ENCODE results near the gene EEIG2.
A peak's percentile ranks its signal among the peaks of the same experiment; 100 is the strongest.
"Not testable (repeated sequence)": the region's sequence is repeated elsewhere in the genome, so short reads cannot be mapped to it uniquely, and the experiment has no call there.

EEIG2 gene

GRCh38 chr1:108559215-108560186 lies at the start of gene EEIG2:
Gene EEIG2, plus strand, starts transcription at chr1:108560100. Its CDS starts 329 bp downstream, at chr1:108560429.
- Mint-ChIP-seq H3K4me3 (peak within 1 kb of the TSS; percentile 91), H3K4me1 (ENCODE audit: low read depth) (peaks cover 37% of the 10 kb centered on the region), H3K9me3 (no peaks in the 10 kb centered on the region), H3K27ac (peak within 1 kb of the TSS; percentile 73), H3K36me3 (ENCODE audit: low read depth) (no peaks in the 10 kb centered on the region), H3K27me3 (no peaks in the 10 kb centered on the region)

GRCh38 chr1:108511764-108512163 lies 48.1 kb upstream of the EEIG2 start:
- Mint-ChIP-seq H3K9me3 (no peaks in the 10 kb centered on the region), H3K4me3 (no peak overlapping the region)

GRCh38 chr1:108512239-108513043 lies 47.5 kb upstream of the EEIG2 start:
- Mint-ChIP-seq H3K4me3 (no peak overlapping the region), H3K36me3 (ENCODE audit: low read depth) (no peaks in the 10 kb centered on the region), H3K27me3 (peaks cover 24% of the 10 kb centered on the region), H3K27ac (no peak overlapping the region), H3K9me3 (no peaks in the 10 kb centered on the region), H3K4me1 (ENCODE audit: low read depth) (no peaks in the 10 kb centered on the region)

More at GRCh38 chr1:108511764-108512163, 48.1 kb upstream of the EEIG2 start:
- H3K27ac Mint-ChIP-seq = no peak overlapping the region
- no peaks in the 10 kb centered on the region for H3K36me3 Mint-ChIP-seq (ENCODE audit: low read depth)
- peaks cover 20% of the 10 kb centered on the region for H3K27me3 Mint-ChIP-seq
- no peaks in the 10 kb centered on the region for H3K4me1 Mint-ChIP-seq (ENCODE audit: low read depth)

GRCh38 chr1:108513044-108513415 lies 46.9 kb upstream of the EEIG2 start:
- no peak overlapping the region for H3K4me3 Mint-ChIP-seq
- H3K36me3 Mint-ChIP-seq (ENCODE audit: low read depth) = no peaks in the 10 kb centered on the region
- no peak overlapping the region for H3K27ac Mint-ChIP-seq
- H3K9me3 Mint-ChIP-seq = no peaks in the 10 kb centered on the region
- H3K4me1 Mint-ChIP-seq (ENCODE audit: low read depth) = no peaks in the 10 kb centered on the region
- H3K27me3 Mint-ChIP-seq = peaks cover 19% of the 10 kb centered on the region

- H3K27ac Mint-ChIP-seq; H3K36me3 Mint-ChIP-seq (ENCODE audit: low read depth): not testable (repeated sequence)
- H3K27me3 Mint-ChIP-seq = peaks cover 17% of the 10 kb centered on the region
These were observed 46.0 kb upstream of the EEIG2 start for GRCh38 chr1:108513914-108514313.

GRCh38 chr1:108517301-108517897 lies 42.5 kb upstream of the EEIG2 start:
- not testable (repeated sequence) for H3K9me3 Mint-ChIP-seq; H3K4me1 Mint-ChIP-seq (ENCODE audit: low read depth); H3K36me3 Mint-ChIP-seq (ENCODE audit: low read depth); H3K27me3 Mint-ChIP-seq; H3K27ac Mint-ChIP-seq; H3K4me3 Mint-ChIP-seq

More at GRCh38 chr1:108513914-108514313, 46.0 kb upstream of the EEIG2 start:
- H3K4me3 Mint-ChIP-seq; H3K4me1 Mint-ChIP-seq (ENCODE audit: low read depth); H3K9me3 Mint-ChIP-seq: not testable (repeated sequence)

GRCh38 chr1:108521990-108522393 lies 37.9 kb upstream of the EEIG2 start:
- Mint-ChIP-seq H3K9me3 (peaks cover 6% of the 10 kb centered on the region), H3K4me3 (no peak overlapping the region), H3K4me1 (ENCODE audit: low read depth) (no peaks in the 10 kb centered on the region), H3K36me3 (ENCODE audit: low read depth) (peaks cover 4% of the 10 kb centered on the region), H3K27ac (no peak overlapping the region), H3K27me3 (peaks cover 17% of the 10 kb centered on the region)

- Mint-ChIP-seq H3K4me3 (no peak overlapping the region), H3K27ac (no peak overlapping the region), H3K36me3 (ENCODE audit: low read depth) (peaks cover 4% of the 10 kb centered on the region), H3K4me1 (ENCODE audit: low read depth) (no peaks in the 10 kb centered on the region), H3K9me3 (peaks cover 6% of the 10 kb centered on the region), H3K27me3 (peaks cover 18% of the 10 kb centered on the region)
These were observed 36.1 kb upstream of the EEIG2 start for GRCh38 chr1:108523829-108524228.

GRCh38 chr1:108524676-108525075 lies 35.2 kb upstream of the EEIG2 start:
- H3K27me3 Mint-ChIP-seq = peaks cover 18% of the 10 kb centered on the region
- no peak overlapping the region for H3K27ac Mint-ChIP-seq
- no peak overlapping the region for H3K4me3 Mint-ChIP-seq
- H3K4me1 Mint-ChIP-seq (ENCODE audit: low read depth) = no peaks in the 10 kb centered on the region
- peaks cover 4% of the 10 kb centered on the region for H3K36me3 Mint-ChIP-seq (ENCODE audit: low read depth)
- peaks cover 6% of the 10 kb centered on the region for H3K9me3 Mint-ChIP-seq

- Mint-ChIP-seq H3K9me3 (peaks cover 6% of the 10 kb centered on the region), H3K27ac (no peak overlapping the region), H3K4me3 (no peak overlapping the region), H3K27me3 (peaks cover 18% of the 10 kb centered on the region), H3K4me1 (ENCODE audit: low read depth) (no peaks in the 10 kb centered on the region), H3K36me3 (ENCODE audit: low read depth) (peaks cover 4% of the 10 kb centered on the region)
These were observed 32.8 kb upstream of the EEIG2 start for GRCh38 chr1:108527135-108527534.

- H3K27me3 Mint-ChIP-seq = peaks cover 18% of the 10 kb centered on the region
- peaks cover 4% of the 10 kb centered on the region for H3K36me3 Mint-ChIP-seq (ENCODE audit: low read depth)
- H3K9me3 Mint-ChIP-seq = peaks cover 6% of the 10 kb centered on the region
- H3K4me3 Mint-ChIP-seq = no peak overlapping the region
- no peaks in the 10 kb centered on the region for H3K4me1 Mint-ChIP-seq (ENCODE audit: low read depth)
- no peak overlapping the region for H3K27ac Mint-ChIP-seq
These were observed 32.1 kb upstream of the EEIG2 start for GRCh38 chr1:108527837-108528236.

GRCh38 chr1:108531444-108531843 lies 28.5 kb upstream of the EEIG2 start:
- Mint-ChIP-seq H3K27me3 (peaks cover 6% of the 10 kb centered on the region), H3K4me1 (ENCODE audit: low read depth) (peaks cover 7% of the 10 kb centered on the region), H3K27ac (no peak overlapping the region), H3K36me3 (ENCODE audit: low read depth) (no peaks in the 10 kb centered on the region), H3K4me3 (no peak overlapping the region), H3K9me3 (no peaks in the 10 kb centered on the region)

GRCh38 chr1:108532730-108533129 lies 27.2 kb upstream of the EEIG2 start:
- Mint-ChIP-seq H3K27me3 (peaks cover 4% of the 10 kb centered on the region), H3K4me3 (no peak overlapping the region), H3K27ac (no peak overlapping the region), H3K9me3 (no peaks in the 10 kb centered on the region), H3K4me1 (ENCODE audit: low read depth) (peaks cover 9% of the 10 kb centered on the region), H3K36me3 (ENCODE audit: low read depth) (no peaks in the 10 kb centered on the region)

GRCh38 chr1:108533351-108534083 lies 26.4 kb upstream of the EEIG2 start:
- no peak overlapping the region for H3K4me3 Mint-ChIP-seq
- no peak overlapping the region for H3K27ac Mint-ChIP-seq

More at GRCh38 chr1:108533351-108534083, 26.4 kb upstream of the EEIG2 start:
- Mint-ChIP-seq H3K36me3 (ENCODE audit: low read depth) (no peaks in the 10 kb centered on the region), H3K27me3 (peaks cover 4% of the 10 kb centered on the region), H3K9me3 (no peaks in the 10 kb centered on the region), H3K4me1 (ENCODE audit: low read depth) (peaks cover 13% of the 10 kb centered on the region)
